ENCODE results near the gene DCDC2.
"Not testable (repeated sequence)": the region's sequence is repeated elsewhere in the genome, so short reads cannot be mapped to it uniquely, and the experiment has no call there.

DCDC2 gene

GRCh38 chr6:24323632-24324337 lies 34.1 kb downstream of the DCDC2 start:
- no peak for DNase-seq

- DNase-seq: no peak
Measured at GRCh38 chr6:24322924-24323323, 34.9 kb downstream of the DCDC2 start.

GRCh38 chr6:24322446-24322845 lies 35.4 kb downstream of the DCDC2 start:
- not testable (repeated sequence) for DNase-seq

- no peak for DNase-seq
Measured at GRCh38 chr6:24321538-24322162, 36.2 kb downstream of the DCDC2 start.

GRCh38 chr6:24313251-24314141 lies 44.4 kb downstream of the DCDC2 start:
- no peak for DNase-seq

- not testable (repeated sequence) for DNase-seq
Measured at GRCh38 chr6:24311775-24312174, 46.1 kb downstream of the DCDC2 start.

GRCh38 chr6:24307881-24308280 lies 50.0 kb downstream of the DCDC2 start:
- DNase-seq: no peak

- DNase-seq: no peak
Measured at GRCh38 chr6:24306936-24307335, 50.9 kb downstream of the DCDC2 start.

GRCh38 chr6:24306038-24306437 lies 51.8 kb downstream of the DCDC2 start:
- no peak for DNase-seq

- no peak for DNase-seq
Measured at GRCh38 chr6:24296944-24297343, 60.9 kb downstream of the DCDC2 start.

GRCh38 chr6:24293852-24294251 lies 64.0 kb downstream of the DCDC2 start:
- DNase-seq: not testable (repeated sequence)

GRCh38 chr6:24287239-24287638 lies 70.6 kb downstream of the DCDC2 start:
- DNase-seq: no peak

GRCh38 chr6:24284006-24284405 lies 73.9 kb downstream of the DCDC2 start:
- no peak for DNase-seq

GRCh38 chr6:24283043-24283985 lies 74.5 kb downstream of the DCDC2 start:
- peak; percentile 69 for DNase-seq

- no peak for DNase-seq
Measured at GRCh38 chr6:24274441-24275083, 83.3 kb downstream of the DCDC2 start.

GRCh38 chr6:24273096-24273870 lies 84.6 kb downstream of the DCDC2 start:
- DNase-seq: peak; percentile 11

- no peak for DNase-seq
Measured at GRCh38 chr6:24272553-24272952, 85.3 kb downstream of the DCDC2 start.

GRCh38 chr6:24272148-24272547 lies 85.7 kb downstream of the DCDC2 start:
- DNase-seq: no peak

- no peak for DNase-seq
Measured at GRCh38 chr6:24270011-24270410, 87.8 kb downstream of the DCDC2 start.

- DNase-seq: not testable (repeated sequence)
Measured at GRCh38 chr6:24258214-24258613, 99.6 kb downstream of the DCDC2 start.

- no peak for DNase-seq
Measured at GRCh38 chr6:24257282-24257681, 100.6 kb downstream of the DCDC2 start.

Data from amniotic stem cell (primary cell).